HCT116 (cell line): Measurements from ENCODE around the gene MAP3K8. TPM values are rescaled to one million over a fixed set of nuclear protein-coding genes. Genes with fewer than 3 reads are reported as not detected.
A peak's percentile ranks its signal among the peaks of the same experiment; 100 is the strongest.

Experiments
- ATAC-seq: fragments of 200-7000 bp; cut with Tn5 transposase; 2 replicates; pipeline ENCODE4 v1.9.1; 2020; ENCODE audit warnings: mild to moderate bottlenecking, moderate library complexity
- BruUV-seq: library from RNA; stranded (reverse); fragments of 400-500 nt; replicated peaks from 2 replicates; lab custom pipeline; 2021; lab: Mats Ljungman, UMichigan
- CTCF ChIA-PET: fragments of 300-600 bp; sonication (Branson Sonifier 250); formaldehyde crosslinking; loops from one replicate; lab custom pipeline; 2021; ENCODE audit warnings: antibody characterized with exemption; lab: Charles Lee
- POLR2A ChIA-PET: fragments of 300-600, 350-600 bp; sonication (Branson Sonifier 250); formaldehyde crosslinking; loops from one replicate; lab custom pipeline; 2021; ENCODE audit warnings: antibody characterized with exemption; lab: Charles Lee
- RAD21 ChIA-PET, 2 experiments: fragments of 300-600 bp; sonication (Branson Sonifier 250); formaldehyde crosslinking; loops; one replicate each; lab custom pipeline; 2023; ENCODE audit warnings: low total read pairs in 2 of 2; ENCODE audit not compliant: uncharacterized antibody in 2 of 2, unreplicated experiment in 2 of 2, low non-redundant PET in 1 of 2; lab: Charles Lee
- DNase-seq: peaks from one replicate; pipeline ENCODE4 v3.0.0-alpha.2; 2010; ENCODE audit warnings: low read depth, low spot score
- H2AFZ ChIP-seq: fragments of 200-600 bp; shearing (Covaris generic), sonication (generic); 2 replicates; pipeline ENCODE4 v1.6.1; 2017; ENCODE audit warnings: low read depth, mixed run types, mixed read lengths, antibody characterized with exemption, low read length; ENCODE audit not compliant: poor library complexity, severe bottlenecking
- H3K27ac ChIP-seq: 2 replicates; pipeline ENCODE4 v1.5.1; 2012; ENCODE audit warnings: low read depth, low read length
- H3K27me3 ChIP-seq: fragments of 200-600 bp; sonication (generic); 2 replicates; pipeline ENCODE4 v1.6.1; 2016; ENCODE audit warnings: mixed run types, low read length, mixed read lengths; ENCODE audit not compliant: insufficient read depth
- H3K36me3 ChIP-seq, 2 experiments: fragments of 200-500 bp in 1 of 2; fragments of 200-600 bp in 1 of 2; sonication (Bioruptor generic) in 1 of 2; sonication (generic) in 1 of 2; 2 replicates each; pipeline versions ENCODE4 v1.5.1 to v1.6.1; 2014 to 2016; ENCODE audit warnings: low read length in 2 of 2, inconsistent platforms in 1 of 2, mixed read lengths in 1 of 2, mixed run types in 1 of 2; ENCODE audit not compliant: insufficient read depth in 2 of 2, control insufficient read depth in 1 of 2
- H3K4me1 ChIP-seq, 2 experiments: fragments of 200-600 bp in 1 of 2; sonication (generic) in 1 of 2; 2 replicates each; pipeline versions ENCODE4 v1.5.1 to v1.6.1; 2012 to 2017; ENCODE audit warnings: low read length in 2 of 2, inconsistent platforms in 1 of 2, mild to moderate bottlenecking in 1 of 2, mixed read lengths in 1 of 2, mixed run types in 1 of 2, moderate library complexity in 1 of 2; ENCODE audit not compliant: insufficient read depth in 2 of 2, control insufficient read depth in 1 of 2
- H3K4me2 ChIP-seq: fragments of 200-600 bp; sonication (generic); 2 replicates; pipeline ENCODE4 v1.6.1; 2017; ENCODE audit warnings: mixed run types, low read length, mixed read lengths
- H3K4me3 ChIP-seq, 2 experiments: fragments of 200-600 bp in 1 of 2; sonication (generic) in 1 of 2; replicated peaks in 1 of 2; 2 replicates each; pipeline ENCODE4 v1.5.1; 2011 to 2016; ENCODE audit warnings: low read length in 2 of 2, control low read depth in 1 of 2, low read depth in 1 of 2, mild to moderate bottlenecking in 1 of 2, mixed read lengths in 1 of 2, mixed run types in 1 of 2
- H3K79me2 ChIP-seq: fragments of 200-600 bp; sonication (generic); 2 replicates; pipeline ENCODE4 v1.6.1; 2017; ENCODE audit warnings: mild to moderate bottlenecking, mixed run types, low read length, moderate library complexity, mixed read lengths; ENCODE audit not compliant: insufficient read depth
- H3K9ac ChIP-seq: fragments of 200-600 bp; sonication (generic); 2 replicates; pipeline ENCODE4 v1.6.1; 2016; ENCODE audit warnings: low read length, mixed read lengths
- H3K9me2 ChIP-seq: fragments of 200-600 bp; sonication (generic), shearing (Covaris generic); 2 replicates; pipeline ENCODE4 v1.6.1; 2017; ENCODE audit warnings: mixed run types, mild to moderate bottlenecking, moderate library complexity; ENCODE audit not compliant: insufficient read depth
- H3K9me3 ChIP-seq, 2 experiments: fragments of 200-500 bp in 1 of 2; fragments of 200-600 bp in 1 of 2; sonication (Bioruptor generic) in 1 of 2; sonication (generic) in 1 of 2; 2 replicates each; pipeline ENCODE4 v1.6.1; 2014 to 2017; ENCODE audit warnings: low read length in 2 of 2, mixed read lengths in 2 of 2, inconsistent platforms in 1 of 2, low read depth in 1 of 2, mild to moderate bottlenecking in 1 of 2, mixed run types in 1 of 2, moderate library complexity in 1 of 2; ENCODE audit not compliant: control insufficient read depth in 1 of 2, insufficient read depth in 1 of 2
- H4K20me1 ChIP-seq: fragments of 200-600 bp; sonication (generic), shearing (Covaris generic); 2 replicates; pipeline ENCODE4 v1.6.1; 2017; ENCODE audit warnings: mixed run types, mild to moderate bottlenecking, moderate library complexity; ENCODE audit not compliant: insufficient read depth
- CEBPB ChIP-seq: IDR thresholded peaks from 2 replicates; pipeline ENCODE4 v1.6.1; 2012; ENCODE audit warnings: low read depth
- EGR1 ChIP-seq: IDR thresholded peaks from 2 replicates; pipeline ENCODE4 v1.6.1; 2012; ENCODE audit warnings: low read depth
- ELF1 ChIP-seq: IDR thresholded peaks from 2 replicates; pipeline ENCODE4 v1.6.1; 2012; ENCODE audit warnings: low read depth, borderline replicate concordance
- EZH2 ChIP-seq: fragments of 200-600 bp; sonication (generic); IDR thresholded peaks from 2 replicates; pipeline ENCODE4 v1.6.1; 2017; ENCODE audit warnings: antibody characterized with exemption, mixed run types
- EZH2phosphoT487 ChIP-seq: fragments of 200-600 bp; IDR thresholded peaks from 2 replicates; pipeline ENCODE4 v1.6.1; 2018; ENCODE audit warnings: antibody characterized with exemption, borderline replicate concordance
- FOSL1 ChIP-seq: IDR thresholded peaks from 2 replicates; pipeline ENCODE4 v1.6.1; 2012; ENCODE audit warnings: low read depth
- MAX ChIP-seq: IDR thresholded peaks from 2 replicates; pipeline ENCODE4 v1.6.1; 2012
- POLR2AphosphoS5 ChIP-seq: IDR thresholded peaks from 2 replicates; pipeline ENCODE4 v1.6.1; 2011; ENCODE audit warnings: mild to moderate bottlenecking, low read depth, low read length, moderate library complexity
- RAD21 ChIP-seq: IDR thresholded peaks from 2 replicates; pipeline ENCODE4 v1.6.1; 2012; ENCODE audit warnings: low read depth, mild to moderate bottlenecking
- SIN3A ChIP-seq: IDR thresholded peaks from 2 replicates; pipeline ENCODE4 v1.6.1; 2012; ENCODE audit warnings: low read depth
- SRF ChIP-seq: IDR thresholded peaks from 2 replicates; pipeline ENCODE4 v1.6.1; 2012; ENCODE audit warnings: low read depth
- TCF7L2 ChIP-seq: IDR thresholded peaks from 2 replicates; pipeline ENCODE4 v1.7.0; 2011; ENCODE audit warnings: borderline replicate concordance, inconsistent platforms; ENCODE audit not compliant: insufficient read depth, insufficient read length; ENCODE audit errors: extremely low read depth
- YY1 ChIP-seq: IDR thresholded peaks from 2 replicates; pipeline ENCODE4 v1.6.1; 2011; ENCODE audit warnings: low read length, low read depth, moderate library complexity, mild to moderate bottlenecking; ENCODE audit not compliant: insufficient replicate concordance; ENCODE audit errors: extremely low read depth
- ZFX ChIP-seq: fragments of 450-650 bp; IDR thresholded peaks from 2 replicates; pipeline ENCODE4 v1.6.1; 2017
- ZNF274 ChIP-seq: fragments of 200-500 bp; sonication (Bioruptor generic); IDR thresholded peaks from 2 replicates; pipeline ENCODE4 v1.6.1; 2014; ENCODE audit warnings: mild to moderate bottlenecking, low read depth, low read length, inconsistent platforms
- intact Hi-C: fragments of 100-400 bp; cut with micrococcal nuclease; formaldehyde crosslinking; loops from 2 replicates; pipeline ENCODE4 v1.10.0; 2022
- total RNA-seq: library from RNA; stranded (reverse); gene quantifications from one replicate; pipeline ENCODE4 v1.2.1, GENCODE V29; 2021; ENCODE audit not compliant: unreplicated experiment
- TF ChIP-seq, protein P1 (sequence below): IDR thresholded peaks from 2 replicates; pipeline ENCODE4 v1.6.1; 2012; ENCODE audit warnings: low read depth

The MAP3K8 gene
- total RNA-seq, 1 experiment from 2014 or later, result 4.5 TPM

GRCh38 chr10:30434273-30435072, 489 bp downstream of the MAP3K8 start:
- Histone ChIP-seq H2AFZ (peak overlapping the region; percentile 35), H4K20me1 (no peaks in the 10 kb centered on the region), H3K9me2 (no peaks in the 10 kb centered on the region), H3K4me2 (peak overlapping the region; percentile 98), H3K9me3 (no peaks in the 10 kb centered on the region), H3K27ac (peak overlapping the region; percentile 90), H3K4me1 (peaks cover 19 to 46% of the 10 kb centered on the region in 2 experiments), H3K36me3 (no peaks in the 10 kb centered on the region), H3K79me2 (no peaks in the 10 kb centered on the region), H3K27me3 (no peaks in the 10 kb centered on the region), H3K9ac (peak overlapping the region; percentile 79), H3K4me3 (peak overlapping the region; percentile 78 to 86)
- BruUV-seq, result no TSS peak
- DNase-seq, result peak; percentile 31
- ChIA-PET CTCF (interaction anchor here (1.0 to 1.7 kb wide), 2 partner anchors 21 to 156 kb away, joined by 3 read pairs; no protein-coding TSS in a partner anchor), RAD21 (no interaction called here), POLR2A (interaction anchor here (0.7 to 1.3 kb wide), 3 partner anchors 12 to 100 kb away, joined by 3 to 4 read pairs (median 3); no protein-coding TSS in a partner anchor)
- ATAC-seq, result peak; percentile 59
- intact Hi-C loops, result no loop called here
- TF ChIP-seq SIN3A, result no peak
- TF ChIP-seq CEBPB, result peak; percentile 80
- peak; percentile 35 for TF ChIP-seq ZFX
- TF ChIP-seq ZNF274, result no peak
- TF ChIP-seq RAD21, result 0 out of 2 replicates have a peak, but pooled peaks have one; percentile 0

DNA sequence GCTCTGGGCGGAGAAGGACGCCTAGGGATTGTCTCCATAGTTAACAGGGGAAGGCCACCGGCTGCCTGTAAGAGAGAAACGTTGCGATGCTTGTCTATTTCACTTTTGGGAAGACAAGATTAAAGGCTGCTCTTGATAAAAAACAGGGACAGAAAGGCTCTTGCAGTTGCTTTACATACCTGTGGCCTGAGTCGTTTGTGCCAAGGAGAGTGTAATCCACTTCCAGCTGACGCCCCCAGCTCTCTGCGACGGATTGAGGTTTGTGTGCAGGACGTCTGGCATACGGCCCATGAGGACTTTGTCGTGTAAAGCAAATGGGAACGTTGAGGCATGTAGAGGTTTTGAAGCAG, 1.1 kb downstream of the MAP3K8 start:
- ChIA-PET CTCF (interaction anchor here (1.7 kb wide), 1 partner anchor 156 kb away, joined by 3 read pairs; no protein-coding TSS in a partner anchor), RAD21 (no interaction called here), POLR2A (interaction anchor here (1.3 kb wide), 1 partner anchor 13 kb away, joined by 4 read pairs; no protein-coding TSS in a partner anchor)
- H3K4me3 ChIP-seq, result peak overlapping the region; percentile 78 to 86
- TF ChIP-seq EZH2phosphoT487, result no peak
- no peak for TF ChIP-seq POLR2AphosphoS5
- TF ChIP-seq ZNF274, result no peak
- TF ChIP-seq TCF7L2, result no peak
- no peak for TF ChIP-seq MAX
- TF ChIP-seq CEBPB, result no peak
- no peak for TF ChIP-seq EZH2
- no peak for TF ChIP-seq YY1
- no peak for TF ChIP-seq EGR1
- TF ChIP-seq ZFX, result no peak
- TF ChIP-seq, protein P1, sequence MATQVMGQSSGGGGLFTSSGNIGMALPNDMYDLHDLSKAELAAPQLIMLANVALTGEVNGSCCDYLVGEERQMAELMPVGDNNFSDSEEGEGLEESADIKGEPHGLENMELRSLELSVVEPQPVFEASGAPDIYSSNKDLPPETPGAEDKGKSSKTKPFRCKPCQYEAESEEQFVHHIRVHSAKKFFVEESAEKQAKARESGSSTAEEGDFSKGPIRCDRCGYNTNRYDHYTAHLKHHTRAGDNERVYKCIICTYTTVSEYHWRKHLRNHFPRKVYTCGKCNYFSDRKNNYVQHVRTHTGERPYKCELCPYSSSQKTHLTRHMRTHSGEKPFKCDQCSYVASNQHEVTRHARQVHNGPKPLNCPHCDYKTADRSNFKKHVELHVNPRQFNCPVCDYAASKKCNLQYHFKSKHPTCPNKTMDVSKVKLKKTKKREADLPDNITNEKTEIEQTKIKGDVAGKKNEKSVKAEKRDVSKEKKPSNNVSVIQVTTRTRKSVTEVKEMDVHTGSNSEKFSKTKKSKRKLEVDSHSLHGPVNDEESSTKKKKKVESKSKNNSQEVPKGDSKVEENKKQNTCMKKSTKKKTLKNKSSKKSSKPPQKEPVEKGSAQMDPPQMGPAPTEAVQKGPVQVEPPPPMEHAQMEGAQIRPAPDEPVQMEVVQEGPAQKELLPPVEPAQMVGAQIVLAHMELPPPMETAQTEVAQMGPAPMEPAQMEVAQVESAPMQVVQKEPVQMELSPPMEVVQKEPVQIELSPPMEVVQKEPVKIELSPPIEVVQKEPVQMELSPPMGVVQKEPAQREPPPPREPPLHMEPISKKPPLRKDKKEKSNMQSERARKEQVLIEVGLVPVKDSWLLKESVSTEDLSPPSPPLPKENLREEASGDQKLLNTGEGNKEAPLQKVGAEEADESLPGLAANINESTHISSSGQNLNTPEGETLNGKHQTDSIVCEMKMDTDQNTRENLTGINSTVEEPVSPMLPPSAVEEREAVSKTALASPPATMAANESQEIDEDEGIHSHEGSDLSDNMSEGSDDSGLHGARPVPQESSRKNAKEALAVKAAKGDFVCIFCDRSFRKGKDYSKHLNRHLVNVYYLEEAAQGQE, result no peak
- no peak for TF ChIP-seq SRF
- TF ChIP-seq FOSL1, result no peak
- TF ChIP-seq ELF1, result no peak
- TSS peak; percentile 40 for BruUV-seq
- no peak for DNase-seq
- intact Hi-C loops, result no loop called here
- no peaks in the 10 kb centered on the region for H4K20me1 ChIP-seq
- H3K4me2 ChIP-seq, result peak overlapping the region; percentile 98
- peaks cover 19 to 46% of the 10 kb centered on the region in 2 experiments for H3K4me1 ChIP-seq
- H3K36me3 ChIP-seq, result peaks cover 0 to 2% of the 10 kb centered on the region in 2 experiments; a peak in 1 of 4 replicates
- no peaks in the 10 kb centered on the region for H3K9me3 ChIP-seq
- no peaks in the 10 kb centered on the region for H3K27me3 ChIP-seq
- no peaks in the 10 kb centered on the region for H3K9me2 ChIP-seq
- no peaks in the 10 kb centered on the region for H3K79me2 ChIP-seq
- no peak for ATAC-seq
- peak overlapping the region; percentile 35 for H2AFZ ChIP-seq
- H3K9ac ChIP-seq, result peak overlapping the region; percentile 79
- peak overlapping the region; percentile 90; the same call in 1 of the 2 replicates for H3K27ac ChIP-seq
